ENCODE data around the gene DCDC1. TPM values are rescaled to one million over a fixed set of nuclear protein-coding genes. Genes with fewer than 3 reads are reported as not detected.

DCDC1 gene
- total RNA-seq, 2 donors from 2014 or later, result not detected

DNA sequence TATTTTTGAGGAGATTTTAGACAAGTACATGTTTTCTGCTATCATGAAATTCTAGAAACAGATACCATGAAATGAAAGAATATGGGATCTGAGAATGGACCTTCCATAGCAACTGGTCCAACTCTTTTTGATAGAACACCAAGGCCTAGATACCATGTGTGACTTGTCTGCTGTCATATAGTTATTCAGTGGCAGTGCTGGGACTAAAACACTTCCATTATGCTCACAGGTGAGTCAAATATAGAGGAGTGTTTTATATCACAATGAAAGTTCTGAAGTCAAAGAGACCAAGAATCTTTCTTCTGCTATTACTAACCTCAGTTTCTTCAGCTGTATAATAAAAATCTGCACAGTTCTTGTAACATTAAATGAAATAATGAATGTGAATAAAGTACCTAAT, 276.9 kb downstream of the DCDC1 start:
- H3K36me3 ChIP-seq, result no peaks in the 10 kb centered on the region
- H3K4me3 ChIP-seq, result no peak overlapping the region
- H3K9ac ChIP-seq (ENCODE audit: low read depth in 2 of 2, low read length in 2 of 2), result no peak overlapping the region
- no peak for DNase-seq
- intact Hi-C loops (cut with DNase I), result no loop called here
- H3K9me3 ChIP-seq, result no peaks in the 10 kb centered on the region
- H3K4me1 ChIP-seq, result no peaks in the 10 kb centered on the region
- H3K27ac ChIP-seq, result no peak overlapping the region
- TF ChIP-seq, protein P1, sequence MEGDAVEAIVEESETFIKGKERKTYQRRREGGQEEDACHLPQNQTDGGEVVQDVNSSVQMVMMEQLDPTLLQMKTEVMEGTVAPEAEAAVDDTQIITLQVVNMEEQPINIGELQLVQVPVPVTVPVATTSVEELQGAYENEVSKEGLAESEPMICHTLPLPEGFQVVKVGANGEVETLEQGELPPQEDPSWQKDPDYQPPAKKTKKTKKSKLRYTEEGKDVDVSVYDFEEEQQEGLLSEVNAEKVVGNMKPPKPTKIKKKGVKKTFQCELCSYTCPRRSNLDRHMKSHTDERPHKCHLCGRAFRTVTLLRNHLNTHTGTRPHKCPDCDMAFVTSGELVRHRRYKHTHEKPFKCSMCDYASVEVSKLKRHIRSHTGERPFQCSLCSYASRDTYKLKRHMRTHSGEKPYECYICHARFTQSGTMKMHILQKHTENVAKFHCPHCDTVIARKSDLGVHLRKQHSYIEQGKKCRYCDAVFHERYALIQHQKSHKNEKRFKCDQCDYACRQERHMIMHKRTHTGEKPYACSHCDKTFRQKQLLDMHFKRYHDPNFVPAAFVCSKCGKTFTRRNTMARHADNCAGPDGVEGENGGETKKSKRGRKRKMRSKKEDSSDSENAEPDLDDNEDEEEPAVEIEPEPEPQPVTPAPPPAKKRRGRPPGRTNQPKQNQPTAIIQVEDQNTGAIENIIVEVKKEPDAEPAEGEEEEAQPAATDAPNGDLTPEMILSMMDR (IDR thresholded peaks at IDR 0.05), result no peak
- no peaks in the 10 kb centered on the region for H3K27me3 ChIP-seq

GRCh38 chr11:31089117-31089516, 280.4 kb downstream of the DCDC1 start:
- Histone ChIP-seq H3K36me3 (no peaks in the 10 kb centered on the region), H3K4me3 (no peak overlapping the region), H3K27me3 (no peaks in the 10 kb centered on the region), H3K27ac (no peak overlapping the region), H3K9me3 (no peaks in the 10 kb centered on the region), H3K4me1 (no peaks in the 10 kb centered on the region), H3K9ac (ENCODE audit: low read depth in 2 of 2, low read length in 2 of 2) (no peak overlapping the region)
- DNase-seq, result no peak
- TF ChIP-seq, protein P1 (IDR thresholded peaks at IDR 0.05), result no peak
- intact Hi-C loops (cut with DNase I), result no loop called here

DNA sequence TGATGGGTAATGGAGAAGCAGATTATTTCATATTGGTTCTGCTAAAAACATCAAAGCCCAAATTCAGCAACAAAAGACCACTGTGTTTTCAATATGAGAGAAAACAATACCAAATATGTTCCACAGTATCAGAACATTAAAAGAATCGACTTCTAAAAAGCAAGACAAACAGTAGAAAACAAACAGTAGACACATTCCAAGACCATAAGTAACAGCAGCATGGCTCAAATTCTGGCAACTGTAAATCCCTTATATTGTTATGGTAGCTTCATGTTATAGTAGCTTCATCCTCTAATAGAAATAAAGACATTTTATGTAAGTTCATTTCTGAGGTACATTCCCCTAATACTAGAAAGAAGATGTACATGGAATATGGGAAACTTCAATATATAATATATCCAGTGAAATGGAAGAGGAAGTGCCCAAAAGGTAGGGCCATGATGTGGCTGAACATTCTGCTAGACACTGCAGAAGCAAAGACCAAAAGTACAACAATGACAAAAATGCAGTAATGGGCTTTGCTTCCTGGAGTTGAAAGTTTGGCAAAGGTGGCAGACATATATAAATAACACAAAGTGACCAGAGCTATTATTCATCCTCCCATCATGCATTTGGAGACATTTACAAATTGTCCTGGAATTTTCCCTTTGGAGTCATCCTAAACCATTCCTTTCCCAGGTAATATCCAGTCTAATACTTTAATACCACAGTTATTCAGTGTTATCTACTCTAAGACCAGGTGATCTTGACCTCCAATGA, 299.9 kb downstream of the DCDC1 start:
- no peak overlapping the region for H3K9ac ChIP-seq (ENCODE audit: low read depth in 2 of 2, low read length in 2 of 2)
- H3K9me3 ChIP-seq, result no peaks in the 10 kb centered on the region
- no peak for DNase-seq
- TF ChIP-seq, protein P1 (IDR thresholded peaks at IDR 0.05), result no peak
- H3K4me1 ChIP-seq, result no peaks in the 10 kb centered on the region
- intact Hi-C loops (cut with DNase I), result no loop called here
- no peak overlapping the region for H3K4me3 ChIP-seq
- no peaks in the 10 kb centered on the region for H3K27me3 ChIP-seq
- H3K36me3 ChIP-seq, result no peaks in the 10 kb centered on the region
- H3K27ac ChIP-seq, result no peak overlapping the region

- no peak overlapping the region for H3K9ac ChIP-seq (ENCODE audit: low read depth in 2 of 2, low read length in 2 of 2)
- DNase-seq, result no peak
- TF ChIP-seq, protein P1 (IDR thresholded peaks at IDR 0.05), result no peak
- no peaks in the 10 kb centered on the region for H3K9me3 ChIP-seq
- no peak overlapping the region for H3K4me3 ChIP-seq
- intact Hi-C loops (cut with DNase I), result no loop called here
- no peaks in the 10 kb centered on the region for H3K36me3 ChIP-seq
- H3K27ac ChIP-seq, result no peak overlapping the region
- no peaks in the 10 kb centered on the region for H3K27me3 ChIP-seq
- H3K4me1 ChIP-seq, result no peaks in the 10 kb centered on the region
These were observed 308.7 kb downstream of the DCDC1 start for GRCh38 chr11:31060880-31061279.

- no peaks in the 10 kb centered on the region for H3K27me3 ChIP-seq
- TF ChIP-seq, protein P1 (IDR thresholded peaks at IDR 0.05), result no peak
- H3K4me1 ChIP-seq, result no peaks in the 10 kb centered on the region
- intact Hi-C loops (cut with DNase I), result no loop called here
- no peaks in the 10 kb centered on the region for H3K36me3 ChIP-seq
- DNase-seq, result no peak
- no peak overlapping the region for H3K4me3 ChIP-seq
- no peaks in the 10 kb centered on the region for H3K9me3 ChIP-seq
- H3K9ac ChIP-seq (ENCODE audit: low read depth in 2 of 2, low read length in 2 of 2), result no peak overlapping the region
- H3K27ac ChIP-seq, result no peak overlapping the region
These were observed 310.0 kb downstream of the DCDC1 start for GRCh38 chr11:31059529-31059928.
